K562 (cell line): ENCODE results near the gene SIGLEC5. TPM values are rescaled to one million over a fixed set of nuclear protein-coding genes. Genes with fewer than 3 reads are reported as not detected.

Experiments
- ATF7 ChIP-seq: fragments of 450-650 bp; IDR thresholded peaks from 2 replicates; pipeline ENCODE4 v1.7.1; 2014; ENCODE audit warnings: mild to moderate bottlenecking, moderate library complexity
- CBX8 ChIP-seq: fragments of 200-600 bp; sonication (generic); IDR thresholded peaks from 2 replicates; pipeline ENCODE4 v1.6.1; 2012; ENCODE audit warnings: borderline replicate concordance, mixed run types, low read depth, mild to moderate bottlenecking, moderate library complexity, mixed read lengths, low read length, control low read depth, inconsistent platforms; ENCODE audit not compliant: poor library complexity, severe bottlenecking; ENCODE audit errors: extremely low read depth
- DNMT1 ChIP-seq: fragments of 450-650 bp; IDR thresholded peaks from 2 replicates; pipeline ENCODE4 v1.6.1; 2016; ENCODE audit warnings: antibody characterized with exemption, mild to moderate bottlenecking
- HDAC3 ChIP-seq: fragments of 450-650 bp; IDR thresholded peaks from 2 replicates; pipeline ENCODE4 v1.6.1; 2018; ENCODE audit warnings: borderline replicate concordance, mild to moderate bottlenecking, moderate library complexity; ENCODE audit not compliant: partially characterized antibody
- HDAC6 ChIP-seq: IDR thresholded peaks from 2 replicates; pipeline ENCODE4 v1.6.1; 2012; ENCODE audit warnings: low read depth, mild to moderate bottlenecking, control low read depth, inconsistent platforms, low read length, moderate library complexity
- NEUROD1 ChIP-seq: fragments of 150-350 bp; IDR thresholded peaks from 2 replicates; pipeline ENCODE4 v1.6.1; 2014; ENCODE audit warnings: borderline replicate concordance, low read length, low read depth; ENCODE audit not compliant: partially characterized antibody
- SRSF9 ChIP-seq: fragments of 200-400 bp; formaldehyde crosslinking; IDR thresholded peaks from 2 replicates; pipeline ENCODE4 v1.6.1; 2017; ENCODE audit warnings: low read depth, low read length, borderline replicate concordance
- STAG1 ChIP-seq: sonication (generic); formaldehyde crosslinking; IDR thresholded peaks from 2 replicates; pipeline ENCODE4 v1.5.0; 2020; ENCODE audit warnings: missing genetic modification reagents, borderline replicate concordance
- ZC3H4 ChIP-seq: sonication (generic); formaldehyde crosslinking; IDR thresholded peaks from 2 replicates; pipeline ENCODE4 v1.9.0; 2021; ENCODE audit warnings: missing genetic modification reagents, borderline replicate concordance
- ZNF707 ChIP-seq: fragments of 250-450 bp; sonication (Bioruptor Pico); conservative IDR thresholded peaks from 2 replicates; pipeline ENCODE4 v1.8.0; 2022; ENCODE audit warnings: inconsistent platforms, mild to moderate bottlenecking, moderate library complexity
- polyA plus RNA-seq, 8 experiments: library from polyadenylated mRNA; depleted of rRNA in 4 of 8; stranded (reverse) in 5 of 8; unstranded in 3 of 8; fragments of >200 nt; fragmentation: Nextera tagmentation in 2 of 8; fragmentation: Illumina TruSeq in 1 of 8; extraction: Ambion mirVana in 2 of 8; extraction: Trizol in 1 of 8; gene quantifications; 2 replicates each; pipeline versions ENCODE4 v1.2.1 to v1.2.3, GENCODE V29; 2011 to 2014; ENCODE audit warnings: inconsistent platforms in 1 of 8, missing spikeins in 1 of 8
- total RNA-seq, 7 experiments: library from RNA; depleted of rRNA in 6 of 7; stranded (reverse); fragments of >200 nt in 6 of 7; fragmentation: Illumina TruSeq in 2 of 7; extraction: Trizol in 2 of 7; gene quantifications; 2 replicates each; pipeline versions ENCODE4 v1.2.1 to v1.2.3, GENCODE V29; 2011 to 2021; ENCODE audit warnings: low replicate concordance in 1 of 7
- TF ChIP-seq, protein P1 (sequence below): fragments of 200-800 bp; sonication (Bioruptor generic); IDR thresholded peaks from 2 replicates; pipeline ENCODE4 v1.6.1; 2016; ENCODE audit warnings: missing genetic modification characterization, missing compliant biosample characterization
- TF ChIP-seq, protein P2 (sequence below): sonication (generic); formaldehyde crosslinking; IDR thresholded peaks from 2 replicates; pipeline ENCODE4 v1.8.1; 2023; ENCODE audit warnings: mild to moderate bottlenecking, missing genetic modification reagents
- TF ChIP-seq, protein P3 (sequence below): fragments of 250-450 bp; sonication (Bioruptor Pico); IDR thresholded peaks from 2 replicates; pipeline ENCODE4 v1.8.0; 2021; ENCODE audit warnings: mild to moderate bottlenecking, moderate library complexity
- TF ChIP-seq, protein P4 (sequence below): sonication (generic); formaldehyde crosslinking; IDR thresholded peaks from 2 replicates; pipeline ENCODE4 v1.8.0; 2022; ENCODE audit warnings: mild to moderate bottlenecking, missing genetic modification reagents

Gene SIGLEC5
- total and polyA plus RNA-seq, 9 of the 15 experiments (the other 6 are each of a cell fraction or from before 2014, with no cell fraction given) = 0.14 TPM; not detected in 8

DNA sequence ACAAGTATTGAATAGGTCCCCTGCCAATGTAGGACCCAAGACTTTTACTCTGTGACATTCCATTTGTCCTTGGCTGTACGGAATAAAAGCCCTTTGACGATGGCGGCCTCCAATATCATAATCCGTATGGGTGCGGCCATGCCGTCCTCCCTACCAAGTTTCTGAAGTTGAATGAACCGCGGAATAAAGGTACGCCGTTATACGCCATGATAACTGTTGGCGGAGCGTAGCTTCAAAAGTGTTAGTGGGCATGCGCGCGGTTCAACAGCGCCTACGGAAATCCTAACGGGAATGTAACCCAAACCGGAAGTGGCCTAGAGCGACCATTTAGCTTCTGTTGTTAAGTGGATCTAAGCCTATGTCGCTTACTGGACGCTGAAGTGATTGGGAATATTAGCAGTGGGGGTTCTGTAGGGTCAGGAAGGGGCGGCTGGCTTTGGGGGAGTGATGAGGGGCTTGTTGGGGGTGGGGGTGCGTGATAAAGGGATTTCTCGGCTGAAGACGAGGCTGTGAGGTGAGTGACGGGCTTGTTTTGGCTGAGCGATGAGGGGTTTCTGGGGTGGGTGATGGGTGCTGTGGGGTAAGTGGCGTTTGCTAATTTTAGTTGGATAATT lies 59.1 kb downstream of the SIGLEC5 start, which contains the start of gene ZNF175 (continued):
- TF ChIP-seq, protein P1, sequence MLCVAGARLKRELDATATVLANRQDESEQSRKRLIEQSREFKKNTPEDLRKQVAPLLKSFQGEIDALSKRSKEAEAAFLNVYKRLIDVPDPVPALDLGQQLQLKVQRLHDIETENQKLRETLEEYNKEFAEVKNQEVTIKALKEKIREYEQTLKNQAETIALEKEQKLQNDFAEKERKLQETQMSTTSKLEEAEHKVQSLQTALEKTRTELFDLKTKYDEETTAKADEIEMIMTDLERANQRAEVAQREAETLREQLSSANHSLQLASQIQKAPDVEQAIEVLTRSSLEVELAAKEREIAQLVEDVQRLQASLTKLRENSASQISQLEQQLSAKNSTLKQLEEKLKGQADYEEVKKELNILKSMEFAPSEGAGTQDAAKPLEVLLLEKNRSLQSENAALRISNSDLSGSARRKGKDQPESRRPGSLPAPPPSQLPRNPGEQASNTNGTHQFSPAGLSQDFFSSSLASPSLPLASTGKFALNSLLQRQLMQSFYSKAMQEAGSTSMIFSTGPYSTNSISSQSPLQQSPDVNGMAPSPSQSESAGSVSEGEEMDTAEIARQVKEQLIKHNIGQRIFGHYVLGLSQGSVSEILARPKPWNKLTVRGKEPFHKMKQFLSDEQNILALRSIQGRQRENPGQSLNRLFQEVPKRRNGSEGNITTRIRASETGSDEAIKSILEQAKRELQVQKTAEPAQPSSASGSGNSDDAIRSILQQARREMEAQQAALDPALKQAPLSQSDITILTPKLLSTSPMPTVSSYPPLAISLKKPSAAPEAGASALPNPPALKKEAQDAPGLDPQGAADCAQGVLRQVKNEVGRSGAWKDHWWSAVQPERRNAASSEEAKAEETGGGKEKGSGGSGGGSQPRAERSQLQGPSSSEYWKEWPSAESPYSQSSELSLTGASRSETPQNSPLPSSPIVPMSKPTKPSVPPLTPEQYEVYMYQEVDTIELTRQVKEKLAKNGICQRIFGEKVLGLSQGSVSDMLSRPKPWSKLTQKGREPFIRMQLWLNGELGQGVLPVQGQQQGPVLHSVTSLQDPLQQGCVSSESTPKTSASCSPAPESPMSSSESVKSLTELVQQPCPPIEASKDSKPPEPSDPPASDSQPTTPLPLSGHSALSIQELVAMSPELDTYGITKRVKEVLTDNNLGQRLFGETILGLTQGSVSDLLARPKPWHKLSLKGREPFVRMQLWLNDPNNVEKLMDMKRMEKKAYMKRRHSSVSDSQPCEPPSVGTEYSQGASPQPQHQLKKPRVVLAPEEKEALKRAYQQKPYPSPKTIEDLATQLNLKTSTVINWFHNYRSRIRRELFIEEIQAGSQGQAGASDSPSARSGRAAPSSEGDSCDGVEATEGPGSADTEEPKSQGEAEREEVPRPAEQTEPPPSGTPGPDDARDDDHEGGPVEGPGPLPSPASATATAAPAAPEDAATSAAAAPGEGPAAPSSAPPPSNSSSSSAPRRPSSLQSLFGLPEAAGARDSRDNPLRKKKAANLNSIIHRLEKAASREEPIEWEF (CRISPR knock-in tag) = 0 out of 2 replicates have a peak, but pooled peaks have one; percentile 35
- no peak for TF ChIP-seq NEUROD1
- TF ChIP-seq ZNF707 (CRISPR knock-in tag) = no peak
- TF ChIP-seq, protein P2, sequence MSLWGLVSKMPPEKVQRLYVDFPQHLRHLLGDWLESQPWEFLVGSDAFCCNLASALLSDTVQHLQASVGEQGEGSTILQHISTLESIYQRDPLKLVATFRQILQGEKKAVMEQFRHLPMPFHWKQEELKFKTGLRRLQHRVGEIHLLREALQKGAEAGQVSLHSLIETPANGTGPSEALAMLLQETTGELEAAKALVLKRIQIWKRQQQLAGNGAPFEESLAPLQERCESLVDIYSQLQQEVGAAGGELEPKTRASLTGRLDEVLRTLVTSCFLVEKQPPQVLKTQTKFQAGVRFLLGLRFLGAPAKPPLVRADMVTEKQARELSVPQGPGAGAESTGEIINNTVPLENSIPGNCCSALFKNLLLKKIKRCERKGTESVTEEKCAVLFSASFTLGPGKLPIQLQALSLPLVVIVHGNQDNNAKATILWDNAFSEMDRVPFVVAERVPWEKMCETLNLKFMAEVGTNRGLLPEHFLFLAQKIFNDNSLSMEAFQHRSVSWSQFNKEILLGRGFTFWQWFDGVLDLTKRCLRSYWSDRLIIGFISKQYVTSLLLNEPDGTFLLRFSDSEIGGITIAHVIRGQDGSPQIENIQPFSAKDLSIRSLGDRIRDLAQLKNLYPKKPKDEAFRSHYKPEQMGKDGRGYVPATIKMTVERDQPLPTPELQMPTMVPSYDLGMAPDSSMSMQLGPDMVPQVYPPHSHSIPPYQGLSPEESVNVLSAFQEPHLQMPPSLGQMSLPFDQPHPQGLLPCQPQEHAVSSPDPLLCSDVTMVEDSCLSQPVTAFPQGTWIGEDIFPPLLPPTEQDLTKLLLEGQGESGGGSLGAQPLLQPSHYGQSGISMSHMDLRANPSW (CRISPR knock-in tag) = no peak
- no peak for TF ChIP-seq SRSF9
- TF ChIP-seq, protein P3, sequence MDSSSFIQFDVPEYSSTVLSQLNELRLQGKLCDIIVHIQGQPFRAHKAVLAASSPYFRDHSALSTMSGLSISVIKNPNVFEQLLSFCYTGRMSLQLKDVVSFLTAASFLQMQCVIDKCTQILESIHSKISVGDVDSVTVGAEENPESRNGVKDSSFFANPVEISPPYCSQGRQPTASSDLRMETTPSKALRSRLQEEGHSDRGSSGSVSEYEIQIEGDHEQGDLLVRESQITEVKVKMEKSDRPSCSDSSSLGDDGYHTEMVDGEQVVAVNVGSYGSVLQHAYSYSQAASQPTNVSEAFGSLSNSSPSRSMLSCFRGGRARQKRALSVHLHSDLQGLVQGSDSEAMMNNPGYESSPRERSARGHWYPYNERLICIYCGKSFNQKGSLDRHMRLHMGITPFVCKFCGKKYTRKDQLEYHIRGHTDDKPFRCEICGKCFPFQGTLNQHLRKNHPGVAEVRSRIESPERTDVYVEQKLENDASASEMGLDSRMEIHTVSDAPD (CRISPR knock-in tag) = no peak
- TF ChIP-seq ZC3H4 = no peak
- TF ChIP-seq ATF7 = peak; percentile 82
- TF ChIP-seq, protein P4, sequence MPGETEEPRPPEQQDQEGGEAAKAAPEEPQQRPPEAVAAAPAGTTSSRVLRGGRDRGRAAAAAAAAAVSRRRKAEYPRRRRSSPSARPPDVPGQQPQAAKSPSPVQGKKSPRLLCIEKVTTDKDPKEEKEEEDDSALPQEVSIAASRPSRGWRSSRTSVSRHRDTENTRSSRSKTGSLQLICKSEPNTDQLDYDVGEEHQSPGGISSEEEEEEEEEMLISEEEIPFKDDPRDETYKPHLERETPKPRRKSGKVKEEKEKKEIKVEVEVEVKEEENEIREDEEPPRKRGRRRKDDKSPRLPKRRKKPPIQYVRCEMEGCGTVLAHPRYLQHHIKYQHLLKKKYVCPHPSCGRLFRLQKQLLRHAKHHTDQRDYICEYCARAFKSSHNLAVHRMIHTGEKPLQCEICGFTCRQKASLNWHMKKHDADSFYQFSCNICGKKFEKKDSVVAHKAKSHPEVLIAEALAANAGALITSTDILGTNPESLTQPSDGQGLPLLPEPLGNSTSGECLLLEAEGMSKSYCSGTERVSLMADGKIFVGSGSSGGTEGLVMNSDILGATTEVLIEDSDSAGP = no peak
- no peak for TF ChIP-seq HDAC3
- no peak for TF ChIP-seq HDAC6
- no peak for TF ChIP-seq STAG1 (CRISPR knock-in tag)
- TF ChIP-seq CBX8 = no peak
- no peak for TF ChIP-seq DNMT1
